Prostate gland (tissue), 2 donors: ENCODE measurements around the gene PEX11G.

ENCODE experiments used
- POLR2A ChIP-seq: fragments of 450-650 bp; IDR thresholded peaks from one replicate; pipeline ENCODE4 v1.6.1; 2016; ENCODE audit warnings: antibody characterized with exemption, mild to moderate bottlenecking
- POLR2AphosphoS5 ChIP-seq: sonication (generic); formaldehyde crosslinking; IDR thresholded peaks from one replicate; pipeline ENCODE4 v1.6.1; 2017; ENCODE audit warnings: antibody characterized with exemption
- TF ChIP-seq, protein P1 (sequence below), 4 experiments: fragments of 200-600 bp in 2 of 4; fragments of 450-650 bp in 2 of 4; sonication (generic) in 2 of 4; IDR thresholded peaks; 1 replicate in 3 of 4; 2 replicates in 1 of 4; pipeline ENCODE4 v1.5.1; 2016 to 2019; ENCODE audit warnings: antibody characterized with exemption in 4 of 4, mild to moderate bottlenecking in 2 of 4, moderate library complexity in 2 of 4

DNA sequence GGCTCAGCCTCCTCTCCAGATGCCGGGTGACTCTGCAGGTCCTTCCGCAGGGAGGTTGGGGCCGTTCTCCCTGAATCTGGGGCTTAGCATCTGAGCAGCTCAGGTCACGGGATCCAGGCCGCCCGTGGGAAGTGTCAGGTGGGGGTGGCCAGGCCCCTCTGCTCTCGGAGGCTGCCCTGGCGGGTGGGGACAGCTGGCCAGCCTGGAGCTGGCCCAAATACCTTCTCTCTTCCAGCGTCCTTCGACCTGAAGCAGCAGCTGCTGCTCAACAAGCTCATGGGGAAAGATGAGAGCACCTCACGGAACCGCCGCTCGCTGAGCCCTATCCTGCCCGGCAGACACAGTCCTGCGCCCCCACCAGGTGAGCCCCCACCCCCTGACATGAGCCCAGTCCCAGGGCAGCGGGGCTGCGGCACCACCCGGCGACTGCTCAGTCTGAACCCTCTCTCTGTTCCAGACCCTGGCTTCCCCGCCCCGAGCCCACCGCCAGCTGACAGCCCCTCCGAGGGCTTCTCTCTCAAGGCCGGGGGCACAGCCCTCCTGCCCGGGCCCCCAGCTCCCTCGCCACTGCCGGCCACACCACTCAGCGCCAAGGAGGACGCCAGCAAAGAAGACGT lies 19.1 kb downstream of the PEX11G start:
- TF ChIP-seq POLR2A (no peak), POLR2AphosphoS5 (no peak)
- TF ChIP-seq, protein P1, sequence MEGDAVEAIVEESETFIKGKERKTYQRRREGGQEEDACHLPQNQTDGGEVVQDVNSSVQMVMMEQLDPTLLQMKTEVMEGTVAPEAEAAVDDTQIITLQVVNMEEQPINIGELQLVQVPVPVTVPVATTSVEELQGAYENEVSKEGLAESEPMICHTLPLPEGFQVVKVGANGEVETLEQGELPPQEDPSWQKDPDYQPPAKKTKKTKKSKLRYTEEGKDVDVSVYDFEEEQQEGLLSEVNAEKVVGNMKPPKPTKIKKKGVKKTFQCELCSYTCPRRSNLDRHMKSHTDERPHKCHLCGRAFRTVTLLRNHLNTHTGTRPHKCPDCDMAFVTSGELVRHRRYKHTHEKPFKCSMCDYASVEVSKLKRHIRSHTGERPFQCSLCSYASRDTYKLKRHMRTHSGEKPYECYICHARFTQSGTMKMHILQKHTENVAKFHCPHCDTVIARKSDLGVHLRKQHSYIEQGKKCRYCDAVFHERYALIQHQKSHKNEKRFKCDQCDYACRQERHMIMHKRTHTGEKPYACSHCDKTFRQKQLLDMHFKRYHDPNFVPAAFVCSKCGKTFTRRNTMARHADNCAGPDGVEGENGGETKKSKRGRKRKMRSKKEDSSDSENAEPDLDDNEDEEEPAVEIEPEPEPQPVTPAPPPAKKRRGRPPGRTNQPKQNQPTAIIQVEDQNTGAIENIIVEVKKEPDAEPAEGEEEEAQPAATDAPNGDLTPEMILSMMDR (IDR thresholded peaks at IDR 0.05) = no peak
